GM12878 (cell line): ENCODE measurements around the gene CREB5. TPM values are rescaled to one million over a fixed set of nuclear protein-coding genes. Genes with fewer than 3 reads are reported as not detected.
A peak's percentile ranks its signal among the peaks of the same experiment; 100 is the strongest.

Experiments used
- ATAC-seq: fragments of 200-7000 bp; cut with Tn5 transposase; 3 replicates; pipeline ENCODE4 v1.9.1; 2020; ENCODE audit warnings: mild to moderate bottlenecking, moderate library complexity
- BruUV-seq: library from RNA; stranded (reverse); fragments of 400-500 nt; replicated peaks from 2 replicates; lab custom pipeline; 2021; lab: Mats Ljungman, UMichigan
- CTCF ChIA-PET: fragments of 300-600 bp; sonication (Branson Sonifier 250); formaldehyde crosslinking; extraction: SDS; loops from one replicate; lab custom pipeline; 2021; ENCODE audit warnings: inconsistent platforms; lab: Yijun Ruan, JAX
- POLR2A ChIA-PET: fragments of 350-600 bp; formaldehyde crosslinking; extraction: SDS; loops from one replicate; lab custom pipeline; 2021; ENCODE audit warnings: inconsistent platforms; lab: Charles Lee
- RAD21 ChIA-PET: fragments of 300-600 bp; sonication (Branson Sonifier 250); formaldehyde crosslinking; loops from one replicate; lab custom pipeline; 2023; ENCODE audit warnings: antibody characterized with exemption; ENCODE audit not compliant: unreplicated experiment; lab: Charles Lee
- SMC1A ChIA-PET: fragments of 300-600 bp; sonication (Branson Sonifier 250); formaldehyde crosslinking; loops from one replicate; lab custom pipeline; 2023; ENCODE audit not compliant: unreplicated experiment, uncharacterized antibody; lab: Charles Lee
- DNase-seq: peaks from one replicate; pipeline ENCODE4 v3.0.0-alpha.2; 2011; ENCODE audit warnings: low read depth, low spot score
- FAIRE-seq: peaks from 3 replicates; lab custom pipeline; 2011; peaks lifted over from hg19 to GRCh38; lab: Jason Lieb, UNC
- H2AFZ ChIP-seq: 2 replicates; pipeline ENCODE4 v1.6.0; 2011; ENCODE audit warnings: low read depth, low read length, control low read depth; ENCODE audit not compliant: control insufficient read depth
- H3K27ac ChIP-seq: 2 replicates; pipeline ENCODE4 v1.5.1; 2011; ENCODE audit warnings: control low read depth; ENCODE audit not compliant: control insufficient read depth, insufficient read depth
- H3K27me3 ChIP-seq, 2 experiments: replicated peaks in 1 of 2; 2 replicates each; pipeline versions ENCODE4 v1.6.0 to v1.6.1; 2011; ENCODE audit warnings: low read length in 1 of 2; ENCODE audit not compliant: control insufficient read depth in 2 of 2, insufficient read depth in 2 of 2
- H3K36me3 ChIP-seq, 2 experiments: 2 replicates each; pipeline ENCODE4 v1.5.1; 2011; ENCODE audit warnings: low read length in 1 of 2; ENCODE audit not compliant: control insufficient read depth in 2 of 2, insufficient read depth in 2 of 2
- H3K4me1 ChIP-seq: 2 replicates; pipeline ENCODE4 v1.6.1; 2011; ENCODE audit warnings: mild to moderate bottlenecking, low read length, moderate library complexity, mixed read lengths; ENCODE audit not compliant: control insufficient read depth, insufficient read depth
- H3K4me2 ChIP-seq: 2 replicates; pipeline ENCODE4 v1.6.0; 2011; ENCODE audit warnings: control low read depth; ENCODE audit not compliant: control insufficient read depth, insufficient read depth
- H3K4me3 ChIP-seq: fragments of 200-600 bp; sonication (generic); 2 replicates; pipeline ENCODE4 v1.5.1; 2016
- H3K79me2 ChIP-seq: 2 replicates; pipeline ENCODE4 v1.6.0; 2011; ENCODE audit warnings: low read length; ENCODE audit not compliant: control insufficient read depth, insufficient read depth
- H3K9ac ChIP-seq: 2 replicates; pipeline ENCODE4 v1.8.0; 2011; ENCODE audit warnings: low read length, control low read depth, mixed read lengths; ENCODE audit not compliant: control insufficient read depth, insufficient read depth
- H3K9me3 ChIP-seq: replicated peaks from 3 replicates; pipeline ENCODE4 v1.5.1; 2011; ENCODE audit warnings: mild to moderate bottlenecking, low read length; ENCODE audit not compliant: control insufficient read depth, insufficient read depth
- H4K20me1 ChIP-seq: 2 replicates; pipeline ENCODE4 v1.6.0; 2011; ENCODE audit not compliant: control insufficient read depth, insufficient read depth
- CHD4 ChIP-seq: fragments of 200-600 bp; sonication (generic); IDR thresholded peaks from 2 replicates; pipeline ENCODE4 v1.6.1; 2016; ENCODE audit warnings: mild to moderate bottlenecking
- HDGF ChIP-seq: fragments of 450-650 bp; IDR thresholded peaks from 2 replicates; pipeline ENCODE4 v1.6.1; 2016; ENCODE audit warnings: antibody characterized with exemption
- RAD51 ChIP-seq: fragments of 450-650 bp; IDR thresholded peaks from 2 replicates; pipeline ENCODE4 v1.6.1; 2016; ENCODE audit warnings: moderate library complexity, mild to moderate bottlenecking, inconsistent platforms
- RCOR1 ChIP-seq: conservative IDR thresholded peaks from 2 replicates; pipeline ENCODE4 v1.6.1; 2012; ENCODE audit warnings: low read depth, low read length, improper control_type of control experiment
- RUNX3 ChIP-seq: IDR thresholded peaks from 2 replicates; pipeline ENCODE4 v1.6.1; 2012; ENCODE audit warnings: low read length, inconsistent platforms
- SUZ12 ChIP-seq: fragments of 200-600 bp; sonication (generic); IDR thresholded peaks from one replicate; pipeline ENCODE4 v1.6.1; 2018; ENCODE audit warnings: antibody characterized with exemption, mild to moderate bottlenecking; ENCODE audit not compliant: unreplicated experiment
- TBL1XR1 ChIP-seq: IDR thresholded peaks from 2 replicates; pipeline ENCODE4 v1.6.1; 2012; ENCODE audit warnings: low read depth, low read length, improper control_type of control experiment
- ZSCAN29 ChIP-seq: fragments of 450-650 bp; IDR thresholded peaks from 2 replicates; pipeline ENCODE4 v1.6.1; 2017; ENCODE audit warnings: mild to moderate bottlenecking, moderate library complexity
- WGBS: methylation state at CpG from one replicate; pipeline ENCODE4 v1.1.6; 2016; ENCODE audit warnings: low lambda C conversion rate; ENCODE audit not compliant: insufficient replicate concordance, insufficient coverage; ENCODE audit errors: missing lambda C conversion rate; 5-methylcytosine and 5-hydroxymethylcytosine counted together
- in situ Hi-C: fragments of 300-500 bp; cut with MboI; formaldehyde crosslinking; loops from 9 replicates; pipeline ENCODE4 v1.14.3; 2018; ENCODE audit warnings: mixed read lengths
- intact Hi-C: fragments of 100-400 bp; cut with micrococcal nuclease; formaldehyde crosslinking; loops from one replicate; pipeline ENCODE4 v1.14.2; 2022; ENCODE audit not compliant: unreplicated experiment
- polyA plus RNA-seq, 11 experiments: library from polyadenylated mRNA; depleted of rRNA in 4 of 11; unstranded in 6 of 11; stranded (reverse) in 5 of 11; fragments of >200 nt; fragmentation: Nextera tagmentation in 4 of 11; fragmentation: Illumina TruSeq in 1 of 11; extraction: Ambion mirVana in 4 of 11; extraction: Trizol in 1 of 11; gene quantifications; 1 replicate in 1 of 11; 2 replicates in 10 of 11; pipeline versions ENCODE4 v1.2.1 to v1.2.3, GENCODE V29; 2011 to 2016; ENCODE audit warnings: inconsistent platforms in 2 of 11, missing spikeins in 2 of 11, low read depth in 1 of 11
- total RNA-seq, 4 experiments: library from RNA; depleted of rRNA in 3 of 4; stranded (reverse); fragments of >200 nt in 3 of 4; fragmentation: Illumina TruSeq in 1 of 4; extraction: Trizol in 1 of 4; gene quantifications; 2 replicates each; pipeline versions ENCODE4 v1.2.1 to v1.2.3, GENCODE V29; 2013 to 2021
- TF ChIP-seq, protein P1 (sequence below): fragments of 450-650 bp; IDR thresholded peaks from 2 replicates; pipeline ENCODE4 v1.6.1; 2018; ENCODE audit warnings: borderline replicate concordance, mild to moderate bottlenecking; ENCODE audit not compliant: partially characterized antibody

The CREB5 gene
- total and polyA plus RNA-seq, 10 of the 15 experiments (the other 5 are each of a cell fraction or from before 2014, with no cell fraction given): 12.9 to 74.1 (median 53.0) TPM

DNA sequence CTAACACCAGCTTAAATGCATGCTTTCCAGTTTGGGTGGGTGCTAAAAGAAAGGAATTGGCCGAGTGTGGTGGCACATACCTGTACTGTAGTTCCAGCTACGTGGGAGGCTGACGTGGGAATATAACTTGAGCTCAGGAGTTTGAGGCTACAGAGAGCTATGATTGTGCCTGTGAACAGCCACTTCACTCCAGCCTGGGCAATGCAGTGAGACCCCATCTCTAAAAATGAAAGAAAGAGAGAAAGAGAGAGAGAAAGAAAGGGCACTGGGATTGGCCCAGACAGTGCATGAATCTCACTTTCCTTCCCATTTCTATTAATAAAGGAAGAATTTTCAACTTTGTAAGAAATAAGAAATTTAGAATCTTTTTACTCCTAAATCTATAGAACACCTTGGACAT lies 265.4 kb downstream of the CREB5 start (continued):
- TF ChIP-seq RAD51 (no peak), TBL1XR1 (no peak), RCOR1 (no peak)

DNA sequence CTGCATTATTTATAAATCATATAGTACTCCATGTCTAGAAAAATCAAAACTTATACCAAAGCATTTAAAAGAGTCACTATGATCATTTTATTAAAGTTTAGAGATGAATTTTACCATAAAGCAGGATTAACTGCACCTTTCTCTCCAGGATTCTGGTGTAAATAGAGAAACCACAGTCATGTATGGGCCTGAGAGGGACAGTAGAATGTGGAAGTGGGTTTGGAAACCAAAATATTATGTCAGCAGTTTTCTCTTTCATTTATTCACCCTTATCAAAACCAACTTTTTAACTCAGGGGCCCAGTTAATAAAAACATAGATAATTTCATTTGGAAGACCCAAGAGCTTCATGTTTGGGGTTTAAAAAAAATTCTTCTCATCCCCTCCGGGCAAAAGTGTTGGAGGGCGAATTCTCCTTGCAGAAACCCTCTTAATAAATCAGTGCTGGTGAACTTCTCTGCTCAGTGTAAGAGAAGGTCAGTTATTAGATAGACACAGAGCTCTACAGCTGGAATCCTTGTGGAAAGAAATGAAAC lies 266.2 kb downstream of the CREB5 start:
- SMC1A ChIA-PET: interaction anchor here (0.8 to 1.5 kb wide), 2 partner anchors 22 to 45 kb away, joined by 3 read pairs; no protein-coding TSS in a partner anchor
- H3K79me2 ChIP-seq: no peaks in the 10 kb centered on the region

More for the DNA sequence above, 266.2 kb downstream of the CREB5 start:
- ATAC-seq (no peak), FAIRE-seq (no peak), DNase-seq (no peak)
- no peaks in the 10 kb centered on the region for H3K4me1 ChIP-seq
- CTCF ChIA-PET: no interaction called here
- in situ Hi-C loops (no loop called here), intact Hi-C loops (no loop called here)
- no peak overlapping the region for H3K9ac ChIP-seq
- H4K20me1 ChIP-seq: no peaks in the 10 kb centered on the region
- no peak overlapping the region for H3K4me2 ChIP-seq
- no peaks in the 10 kb centered on the region for H3K9me3 ChIP-seq
- TF ChIP-seq SUZ12 (no peak), HDGF (no peak), CHD4 (no peak), RUNX3 (peak; percentile 47), ZSCAN29 (no peak)
- TF ChIP-seq, protein P1, sequence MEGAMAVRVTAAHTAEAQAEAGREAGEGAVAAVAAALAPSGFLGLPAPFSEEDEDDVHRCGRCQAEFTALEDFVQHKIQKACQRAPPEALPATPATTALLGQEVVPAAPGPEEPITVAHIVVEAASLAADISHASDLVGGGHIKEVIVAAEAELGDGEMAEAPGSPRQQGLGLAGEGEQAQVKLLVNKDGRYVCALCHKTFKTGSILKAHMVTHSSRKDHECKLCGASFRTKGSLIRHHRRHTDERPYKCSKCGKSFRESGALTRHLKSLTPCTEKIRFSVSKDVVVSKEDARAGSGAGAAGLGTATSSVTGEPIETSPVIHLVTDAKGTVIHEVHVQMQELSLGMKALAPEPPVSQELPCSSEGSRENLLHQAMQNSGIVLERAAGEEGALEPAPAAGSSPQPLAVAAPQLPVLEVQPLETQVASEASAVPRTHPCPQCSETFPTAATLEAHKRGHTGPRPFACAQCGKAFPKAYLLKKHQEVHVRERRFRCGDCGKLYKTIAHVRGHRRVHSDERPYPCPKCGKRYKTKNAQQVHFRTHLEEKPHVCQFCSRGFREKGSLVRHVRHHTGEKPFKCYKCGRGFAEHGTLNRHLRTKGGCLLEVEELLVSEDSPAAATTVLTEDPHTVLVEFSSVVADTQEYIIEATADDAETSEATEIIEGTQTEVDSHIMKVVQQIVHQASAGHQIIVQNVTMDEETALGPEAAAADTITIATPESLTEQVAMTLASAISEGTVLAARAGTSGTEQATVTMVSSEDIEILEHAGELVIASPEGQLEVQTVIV: no peak
- H3K27me3 ChIP-seq: no peaks in the 10 kb centered on the region
- 82% methylated on average over 2 of the region's 2 CpGs for WGBS
- BruUV-seq: no TSS peak
- RAD21 ChIA-PET: no interaction called here
- H3K4me3 ChIP-seq: no peak overlapping the region
- POLR2A ChIA-PET: interaction anchor here (0.6 to 0.7 kb wide), 3 partner anchors 58 to 161 kb away, joined by 3 read pairs; no protein-coding TSS in a partner anchor
- H2AFZ ChIP-seq: no peak overlapping the region
- peaks cover 0 to 7% of the 10 kb centered on the region in 2 experiments; a peak in 2 of 4 replicates for H3K36me3 ChIP-seq
- no peak overlapping the region for H3K27ac ChIP-seq
